Right atrium auricular region (tissue), 2 donors: ENCODE results near the gene PAFAH1B1. TPM values are rescaled to one million over a fixed set of nuclear protein-coding genes. Genes with fewer than 3 reads are reported as not detected.

ENCODE experiments used
- DNase-seq: peaks from one replicate; pipeline ENCODE4 v3.0.0-alpha.2; 2019; ENCODE audit warnings: low spot score
- H3K27ac ChIP-seq, 2 donors: fragments of 200-600 bp; sonication (generic); 1 replicate in 1 of 2; 2 replicates in 1 of 2; pipeline ENCODE4 v1.5.1; 2016 to 2019
- H3K27me3 ChIP-seq, 2 donors: fragments of 200-600 bp; sonication (generic); one replicate each; pipeline versions ENCODE4 v1.5.1 to v1.6.0; 2017 to 2019
- H3K36me3 ChIP-seq: fragments of 200-600 bp; sonication (generic); one replicate; pipeline ENCODE4 v1.5.1; 2016
- H3K4me1 ChIP-seq, 2 donors: fragments of 200-600 bp; sonication (generic); one replicate each; pipeline versions ENCODE4 v1.5.1 to v1.6.0; 2017 to 2019
- H3K4me3 ChIP-seq, 2 donors: fragments of 200-600 bp; sonication (generic); 1 replicate in 1 of 2; 2 replicates in 1 of 2; pipeline ENCODE4 v1.5.1; 2017 to 2019; ENCODE audit warnings: mild to moderate bottlenecking in 1 of 2, moderate library complexity in 1 of 2
- H3K9me3 ChIP-seq, 2 donors: fragments of 200-600 bp; sonication (generic); one replicate each; pipeline ENCODE4 v1.5.1; 2019
- CTCF ChIP-seq, 2 donors: fragments of 200-600 bp; sonication (generic); IDR thresholded peaks; one replicate each; pipeline ENCODE4 v1.5.1; 2019; ENCODE audit warnings: antibody characterized with exemption in 2 of 2
- total RNA-seq, 2 donors: library from RNA; depleted of rRNA; stranded (reverse); fragments of >200 nt; gene quantifications; one replicate each; pipeline ENCODE4 v1.1.0, GENCODE V29; 2016

PAFAH1B1 gene
- total RNA-seq, 2 donors from 2014 or later: 55.4 to 71.6 TPM

GRCh38 chr17:2701161-2701995 lies 107.9 kb downstream of the PAFAH1B1 start:
- Histone ChIP-seq H3K27ac (no peak overlapping the region), H3K4me1 (peaks cover 0 to 22% of the 10 kb centered on the region in 2 donors), H3K9me3 (no peaks in the 10 kb centered on the region), H3K4me3 (no peak overlapping the region), H3K27me3 (no peaks in the 10 kb centered on the region), H3K36me3 (peaks cover 69% of the 10 kb centered on the region)
- no peak for DNase-seq
- no peak for TF ChIP-seq CTCF (IDR thresholded peaks at IDR 0.05)

GRCh38 chr17:2701996-2702741 lies 108.7 kb downstream of the PAFAH1B1 start:
- Histone ChIP-seq H3K27me3 (no peaks in the 10 kb centered on the region), H3K4me1 (peaks cover 0 to 30% of the 10 kb centered on the region in 2 donors), H3K4me3 (no peak overlapping the region), H3K9me3 (no peaks in the 10 kb centered on the region), H3K36me3 (peaks cover 61% of the 10 kb centered on the region), H3K27ac (no peak overlapping the region)
- no peak for DNase-seq
- TF ChIP-seq CTCF (IDR thresholded peaks at IDR 0.05): no peak

GRCh38 chr17:2703181-2703580 lies 109.7 kb downstream of the PAFAH1B1 start:
- DNase-seq: no peak
- no peaks in the 10 kb centered on the region for H3K9me3 ChIP-seq
- peaks cover 0 to 40% of the 10 kb centered on the region in 2 donors for H3K4me1 ChIP-seq
- H3K27ac ChIP-seq: no peak overlapping the region
- no peak overlapping the region for H3K4me3 ChIP-seq
- H3K36me3 ChIP-seq: peaks cover 51% of the 10 kb centered on the region
- no peaks in the 10 kb centered on the region for H3K27me3 ChIP-seq
- TF ChIP-seq CTCF (IDR thresholded peaks at IDR 0.05): no peak

GRCh38 chr17:2703606-2704005 lies 110.2 kb downstream of the PAFAH1B1 start:
- TF ChIP-seq CTCF (IDR thresholded peaks at IDR 0.05): no peak
- no peak overlapping the region for H3K27ac ChIP-seq
- peaks cover 47% of the 10 kb centered on the region for H3K36me3 ChIP-seq
- H3K9me3 ChIP-seq: no peaks in the 10 kb centered on the region
- no peak overlapping the region for H3K4me3 ChIP-seq
- H3K27me3 ChIP-seq: no peaks in the 10 kb centered on the region
- no peak for DNase-seq
- H3K4me1 ChIP-seq: peaks cover 0 to 44% of the 10 kb centered on the region in 2 donors

GRCh38 chr17:2704031-2704889 lies 110.8 kb downstream of the PAFAH1B1 start:
- no peak for DNase-seq
- no peak for TF ChIP-seq CTCF (IDR thresholded peaks at IDR 0.05)
- H3K36me3 ChIP-seq: peaks cover 43% of the 10 kb centered on the region
- H3K4me1 ChIP-seq: peaks cover 0 to 51% of the 10 kb centered on the region in 2 donors
- H3K4me3 ChIP-seq: no peak overlapping the region
- H3K9me3 ChIP-seq: no peaks in the 10 kb centered on the region
- no peaks in the 10 kb centered on the region for H3K27me3 ChIP-seq
- H3K27ac ChIP-seq: peak overlapping the region in 1 of 2 donors; percentile 55
